Ecto neural progenitor cell (in vitro differentiated cells): Measurements from ENCODE around the gene SCD5.

ENCODE experiments used
- DNase-seq: peaks from one replicate; pipeline ENCODE4 v3.0.0-alpha.2; 2018; ENCODE audit warnings: low spot score

Gene SCD5

DNA sequence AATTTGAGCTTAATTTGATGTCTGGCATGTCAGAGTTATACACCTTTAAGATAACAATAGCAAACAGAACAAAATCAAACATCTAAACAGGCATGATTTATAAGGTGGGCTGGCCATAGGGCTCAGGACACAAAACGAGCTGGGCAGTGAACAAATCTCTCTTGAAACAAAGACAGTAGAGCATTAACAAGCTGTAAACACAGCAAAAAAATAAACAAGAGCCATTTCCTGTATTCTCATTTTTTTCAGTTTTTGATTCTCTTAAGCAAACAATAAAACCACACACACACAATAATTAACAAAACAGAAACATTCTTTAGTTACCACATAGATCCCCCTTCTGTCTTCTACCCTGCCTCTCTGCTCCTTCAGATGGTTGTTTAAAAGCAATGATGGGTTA lies 168.5 kb downstream of the SCD5 start:
- no peak for DNase-seq

DNA sequence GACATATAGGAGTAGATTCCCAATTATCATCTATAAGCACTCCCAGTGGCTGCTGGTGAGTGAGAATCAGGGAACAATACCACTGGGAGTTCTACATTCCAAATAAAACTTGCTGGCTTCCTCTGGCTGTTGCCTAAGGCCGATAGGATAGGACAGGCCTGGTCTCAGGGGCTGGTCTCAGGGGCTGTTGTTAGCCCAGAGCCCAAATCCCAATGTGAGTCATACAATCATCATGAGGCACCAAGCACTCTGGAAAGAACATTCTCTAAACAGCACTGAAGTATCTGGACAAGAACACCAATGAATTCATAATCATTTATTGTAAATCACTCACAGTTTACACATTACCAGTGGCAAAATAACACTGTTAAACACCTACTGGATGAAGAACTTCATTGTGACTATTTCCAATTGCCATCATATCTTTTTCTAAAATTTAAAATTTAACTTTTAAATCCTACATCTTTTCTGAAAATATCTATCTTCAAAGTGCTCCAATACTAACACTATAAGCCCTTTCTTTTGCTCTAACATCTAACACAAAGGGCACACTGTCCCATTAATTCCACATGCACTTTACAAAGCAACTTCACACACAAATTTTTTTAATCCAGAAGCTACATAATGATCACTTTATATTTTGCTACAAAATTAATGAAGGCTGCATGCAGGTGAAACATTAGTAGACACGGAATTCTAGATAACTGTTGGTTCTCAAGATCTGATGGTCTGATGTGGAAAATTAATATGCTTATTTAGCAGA lies 169.2 kb downstream of the SCD5 start:
- DNase-seq = no peak

DNA sequence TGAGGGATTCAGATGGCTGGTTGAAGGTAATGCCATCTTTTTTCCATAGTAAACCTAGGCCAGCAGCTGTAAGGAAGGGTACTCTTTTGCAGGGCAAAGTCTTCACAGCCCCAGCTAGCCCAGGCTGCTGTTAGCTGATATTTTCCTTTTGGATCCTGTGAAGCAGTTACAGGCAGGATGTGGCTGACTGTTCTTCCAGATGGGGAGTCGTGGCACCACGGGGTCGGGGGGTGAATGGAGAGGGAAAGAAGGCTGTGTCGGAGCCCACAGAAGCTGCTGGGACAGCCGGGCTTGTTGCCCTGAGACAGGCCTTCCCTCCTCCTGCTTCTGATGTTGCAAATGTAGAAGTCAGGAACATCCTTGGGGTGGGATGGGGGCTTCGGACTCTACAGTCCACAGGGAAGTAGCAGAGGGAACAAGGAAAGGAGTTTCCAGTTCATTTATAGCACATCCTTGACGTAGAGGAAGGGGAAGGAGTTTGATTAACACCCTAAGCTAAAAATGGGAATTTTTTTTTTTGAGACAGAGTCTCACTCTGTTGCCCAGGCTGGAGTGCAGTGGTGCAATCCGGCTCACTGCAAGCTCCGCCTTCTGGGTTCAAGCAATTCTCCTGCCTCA lies 172.2 kb downstream of the SCD5 start:
- DNase-seq = no peak

DNA sequence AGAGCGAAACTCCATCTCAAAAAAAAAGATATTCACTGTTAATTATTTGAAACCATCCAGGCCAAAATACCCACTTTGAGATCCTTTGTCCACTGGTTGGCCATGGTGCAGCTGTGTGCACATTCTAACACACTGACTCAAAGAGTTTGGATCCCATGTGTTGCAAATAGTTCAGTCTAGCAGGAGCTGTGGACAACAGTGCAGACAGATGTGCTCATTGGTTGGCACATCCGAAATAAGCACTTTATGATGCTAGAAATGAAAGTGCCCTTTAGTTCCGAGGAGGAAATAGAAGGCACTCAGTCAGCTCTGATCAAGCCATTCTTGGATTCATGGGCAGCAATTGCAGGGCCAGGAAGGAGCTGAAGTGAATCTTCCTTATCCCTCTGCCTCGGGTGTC lies 173.8 kb downstream of the SCD5 start:
- no peak for DNase-seq

DNA sequence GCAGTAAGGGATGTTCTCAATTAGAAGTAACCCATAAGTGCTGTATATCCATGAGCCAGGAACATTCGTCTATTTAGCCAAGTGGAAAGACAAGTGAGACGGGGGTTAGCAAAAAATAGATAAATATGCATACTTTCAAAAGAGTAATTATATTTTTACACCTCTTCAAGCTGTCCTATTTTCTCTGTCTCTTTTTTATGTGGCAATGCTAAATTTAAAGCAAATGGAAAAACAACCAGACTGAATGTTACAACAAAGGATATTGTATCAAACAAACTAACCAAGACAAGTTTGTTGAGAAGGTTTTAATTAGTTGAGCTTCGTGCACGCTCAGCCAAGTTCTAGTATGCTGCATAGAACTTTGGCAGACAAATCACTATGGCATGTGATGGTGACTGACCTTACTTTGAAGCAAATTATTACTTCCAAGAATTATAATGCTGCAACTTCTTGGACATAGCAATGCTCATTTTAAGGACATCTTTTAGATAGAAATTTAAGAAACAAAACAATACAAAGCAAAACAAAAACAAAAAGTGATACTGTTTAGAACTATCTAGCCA lies 175.4 kb downstream of the SCD5 start:
- no peak for DNase-seq

DNA sequence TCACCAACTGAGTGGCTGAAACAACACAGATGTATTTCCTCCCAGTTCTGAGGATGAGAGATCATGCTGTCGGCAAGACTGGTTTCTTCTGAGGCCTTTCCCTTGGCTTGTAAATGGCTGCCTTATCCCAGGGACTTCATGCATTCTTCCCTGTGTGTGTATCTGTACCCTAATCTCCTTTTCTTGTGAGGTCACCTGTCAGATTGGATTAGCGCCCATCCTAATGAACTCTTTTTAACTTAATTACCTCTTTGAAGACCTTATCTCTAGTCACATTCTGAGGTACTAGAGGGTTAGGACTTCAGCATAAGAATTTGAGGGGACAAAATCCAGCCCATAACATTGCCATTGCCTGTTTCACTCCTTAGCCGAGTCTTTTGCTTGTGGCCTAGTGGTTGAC lies 177.3 kb downstream of the SCD5 start:
- DNase-seq = no peak

DNA sequence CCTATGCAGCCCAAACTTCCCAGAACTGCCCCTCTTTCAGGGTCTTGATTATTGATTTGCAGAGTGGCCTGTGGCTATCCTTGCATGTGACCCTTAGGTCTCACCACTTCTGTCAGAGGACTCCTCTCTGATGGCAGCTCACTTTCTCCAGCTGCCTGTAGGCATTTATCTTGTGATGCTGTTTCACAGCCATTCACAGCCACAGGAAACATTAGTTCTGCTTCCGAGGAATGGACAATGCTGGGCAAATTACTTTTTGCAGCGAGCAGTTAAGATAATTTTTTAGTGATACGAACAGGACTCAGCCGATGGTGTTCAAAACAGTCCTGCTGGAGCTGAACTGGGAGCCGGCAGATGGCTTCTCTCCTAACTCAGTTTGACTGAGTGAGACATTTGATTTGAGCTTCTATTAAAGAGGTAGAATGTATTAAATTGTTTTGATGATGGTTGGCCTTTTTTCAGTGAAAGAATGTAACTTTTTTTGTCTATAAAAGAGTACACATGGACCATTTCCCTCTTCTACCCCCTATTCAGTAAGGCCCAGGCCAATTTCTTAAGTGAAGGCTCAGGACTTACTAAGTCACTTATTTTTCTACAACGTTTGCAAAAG lies 178.4 kb downstream of the SCD5 start:
- no peak for DNase-seq

DNA sequence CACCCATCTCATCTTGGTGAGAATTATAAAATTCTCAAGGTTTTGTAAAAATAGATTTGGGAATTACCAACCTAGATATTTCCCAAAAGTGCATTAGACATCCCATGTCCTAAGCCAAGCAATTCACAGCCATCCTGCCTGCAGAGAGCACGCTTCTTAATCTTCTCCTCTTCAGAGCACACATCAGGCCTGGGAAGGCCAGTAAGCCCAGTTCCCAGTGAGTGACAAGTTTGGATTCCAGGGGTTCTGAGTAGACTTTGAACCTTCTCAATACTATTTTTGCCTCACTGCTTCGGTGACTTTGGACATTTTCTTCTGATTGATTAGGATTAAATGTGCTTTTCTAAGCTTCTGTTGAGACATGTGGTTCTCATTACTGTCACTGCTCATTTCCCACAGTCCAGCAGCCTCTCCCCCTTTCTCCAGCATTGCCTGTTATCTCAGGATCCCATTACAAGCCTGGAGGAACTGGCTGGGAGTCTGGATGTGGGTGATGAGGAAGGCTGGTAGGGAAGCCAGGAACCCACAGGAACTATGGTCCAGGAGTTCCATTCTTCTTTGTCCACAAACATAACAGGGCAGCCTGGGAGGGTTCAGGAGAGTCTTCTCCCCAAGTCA lies 180.4 kb downstream of the SCD5 start:
- no peak for DNase-seq

DNA sequence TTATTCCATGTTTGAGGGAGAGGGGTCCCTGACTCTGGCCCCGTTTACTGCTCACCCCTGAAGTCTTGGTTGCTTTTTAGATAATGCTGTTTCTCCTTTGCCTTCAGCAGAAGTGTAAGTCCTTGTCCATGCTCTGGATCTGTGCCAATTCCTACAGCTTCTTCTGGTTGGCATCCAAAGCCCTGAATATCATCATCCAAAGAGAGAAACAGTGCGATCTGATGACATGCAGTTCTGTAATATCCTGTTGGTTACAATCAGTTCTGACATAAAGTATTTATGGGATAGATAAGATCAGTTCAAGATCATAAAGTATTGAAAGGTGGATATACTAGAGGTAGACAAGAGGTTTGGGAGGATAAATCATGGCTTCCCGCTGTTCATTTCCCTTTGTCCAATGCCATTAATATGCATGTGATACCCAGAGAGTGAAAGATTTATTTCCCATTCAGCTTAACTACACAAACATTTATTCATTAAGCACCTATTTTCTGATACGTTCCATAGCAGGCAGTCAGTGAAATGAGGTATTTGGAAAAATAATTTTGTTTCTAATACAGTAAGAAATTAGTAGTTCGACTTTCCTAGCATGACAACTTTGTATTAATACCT lies 183.7 kb downstream of the SCD5 start:
- no peak for DNase-seq

DNA sequence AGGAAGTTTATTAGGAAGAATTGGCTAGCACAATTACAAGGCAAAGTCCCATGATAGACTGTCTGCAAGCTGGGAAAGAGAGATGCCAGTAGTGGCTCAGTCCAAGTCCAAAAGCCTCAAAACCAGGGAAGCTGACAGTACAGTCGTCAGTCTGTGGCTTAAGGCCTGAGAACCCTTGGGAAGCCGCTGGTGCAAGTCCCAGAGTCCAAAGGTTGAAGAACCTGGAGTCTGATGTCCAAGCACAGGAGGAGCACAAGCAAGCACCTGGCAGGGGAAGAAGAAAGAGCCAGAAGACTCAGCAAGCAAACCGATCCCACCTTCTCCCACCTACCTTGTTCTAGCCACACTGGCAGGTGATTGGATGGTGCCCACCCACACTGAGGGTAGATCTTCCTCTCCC lies 185.5 kb downstream of the SCD5 start:
- no peak for DNase-seq

DNA sequence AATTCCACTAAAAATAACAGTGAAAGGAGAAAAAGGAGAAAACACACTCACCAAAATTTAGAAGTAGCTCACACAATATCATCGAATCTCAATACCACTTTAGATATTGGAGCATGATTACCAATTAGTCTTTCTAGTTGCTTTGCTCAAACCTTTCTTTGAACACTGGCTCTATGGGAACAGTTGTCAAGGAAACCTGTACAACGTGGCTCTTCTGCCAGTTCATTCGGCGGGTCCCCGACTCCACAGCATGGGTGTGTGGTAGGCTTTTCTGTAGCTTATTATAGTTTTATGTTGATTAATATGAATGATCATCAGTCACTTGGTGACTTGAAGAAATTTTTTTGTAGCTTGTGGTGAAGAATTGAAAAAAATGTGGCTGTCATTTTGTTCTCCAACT lies 186.6 kb downstream of the SCD5 start:
- DNase-seq = no peak

DNA sequence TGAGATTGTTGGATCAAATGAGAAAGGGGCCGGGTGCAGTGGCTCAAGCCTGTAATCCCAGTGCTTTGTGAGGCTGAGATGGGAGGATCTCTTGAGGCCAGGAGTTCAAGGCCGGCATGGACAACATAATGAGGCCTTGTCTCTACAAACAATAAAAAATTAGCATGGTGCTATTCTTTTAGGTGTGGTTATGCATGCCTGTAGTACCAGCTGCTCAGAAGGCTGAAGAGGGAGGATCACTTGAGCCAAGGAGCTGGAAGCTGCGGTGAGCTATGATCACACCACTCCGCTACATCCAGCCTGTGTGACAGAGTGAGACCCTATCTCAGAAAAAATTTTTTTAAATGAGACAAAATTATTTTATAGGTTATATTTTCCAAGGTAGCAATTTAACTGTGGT lies 187.1 kb downstream of the SCD5 start:
- no peak for DNase-seq

DNA sequence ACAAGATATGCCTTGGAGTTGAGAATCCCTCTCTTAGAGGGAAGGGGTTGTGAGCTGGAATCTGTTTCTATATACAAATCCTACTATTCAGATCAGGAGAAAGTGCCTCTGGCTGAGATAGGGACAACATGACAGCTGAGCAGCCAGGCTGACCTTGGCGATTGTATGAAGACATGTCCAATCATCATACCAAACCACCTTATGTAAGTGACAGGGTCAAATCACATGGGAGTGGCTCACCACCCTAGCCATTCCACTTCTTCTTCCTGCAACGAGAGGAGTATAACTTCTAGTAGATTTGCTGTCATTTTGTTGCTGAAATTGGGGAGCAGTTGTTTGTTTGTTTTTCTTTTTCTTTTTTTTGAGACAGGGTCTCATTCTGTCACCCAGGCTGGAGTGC lies 188.6 kb downstream of the SCD5 start:
- no peak for DNase-seq

DNA sequence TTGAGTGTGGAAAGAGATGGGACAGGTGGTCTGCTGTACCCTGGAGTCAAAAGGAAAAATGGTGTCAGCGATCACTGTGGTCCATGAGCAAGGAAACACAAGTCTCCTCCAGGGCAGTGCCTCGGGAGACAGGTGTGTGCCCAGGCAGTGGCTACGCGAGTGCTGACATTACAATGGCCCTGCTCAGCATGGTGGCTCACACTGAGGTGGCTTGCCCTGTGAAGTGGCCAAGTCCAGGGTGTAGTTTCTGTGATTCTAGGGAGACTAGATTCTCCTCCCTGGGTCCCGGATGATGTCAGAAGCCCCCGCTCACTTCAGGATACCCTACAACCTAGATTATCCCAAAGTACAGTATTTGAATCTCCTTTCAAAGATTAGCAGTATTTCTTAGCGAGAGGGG lies 192.0 kb downstream of the SCD5 start:
- DNase-seq = no peak

DNA sequence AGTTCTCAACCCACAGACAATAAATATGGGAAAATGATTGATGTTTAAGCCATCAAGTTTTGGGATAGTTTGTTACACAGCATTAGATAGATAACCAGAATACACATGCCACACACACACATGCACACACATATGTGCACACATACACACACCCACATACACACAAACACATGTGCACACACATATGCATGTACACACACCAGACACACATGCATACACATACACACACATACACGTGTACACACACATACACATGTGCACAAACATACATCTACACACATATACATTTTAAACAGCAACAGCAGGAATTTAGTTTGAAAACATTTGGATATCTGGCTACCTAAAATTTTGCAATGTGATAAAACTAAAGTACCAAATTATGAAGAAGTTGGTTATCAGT lies 194.1 kb downstream of the SCD5 start:
- DNase-seq = no peak

DNA sequence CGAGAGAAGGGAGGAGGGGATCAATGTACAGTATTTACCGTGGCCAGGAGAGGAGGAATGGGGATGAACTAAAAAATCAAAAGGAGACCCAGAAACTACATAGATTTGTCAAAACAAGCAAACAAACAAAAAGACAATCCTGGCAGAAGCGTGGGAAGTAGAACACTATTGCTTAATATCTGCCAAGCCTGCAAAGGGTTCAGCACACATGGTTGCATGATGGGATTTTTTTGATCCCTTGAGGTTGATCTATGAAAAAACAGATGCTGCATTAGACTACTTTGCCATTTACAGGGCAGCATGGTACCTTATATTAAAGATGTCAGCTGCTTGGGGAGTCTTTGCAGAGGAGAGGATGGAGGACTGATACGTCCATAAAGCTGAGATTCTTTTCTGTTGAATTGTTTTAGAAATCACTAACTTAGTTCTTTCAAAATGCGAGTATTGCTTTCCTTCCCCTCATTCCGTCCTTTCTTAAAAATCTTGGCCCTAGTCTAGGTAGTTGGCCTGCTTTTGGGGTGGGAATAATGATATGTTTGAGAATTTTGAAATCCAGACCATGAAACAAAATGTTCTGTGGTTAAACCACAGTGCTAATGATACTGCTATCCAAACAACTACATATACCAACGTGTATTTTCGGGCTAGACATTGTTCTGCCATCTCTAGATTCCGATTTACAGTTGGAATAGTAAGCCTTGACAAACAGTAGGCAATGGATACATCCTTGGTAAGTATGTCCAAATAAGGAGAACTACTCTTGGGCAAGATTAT lies 197.2 kb downstream of the SCD5 start:
- DNase-seq = no peak

DNA sequence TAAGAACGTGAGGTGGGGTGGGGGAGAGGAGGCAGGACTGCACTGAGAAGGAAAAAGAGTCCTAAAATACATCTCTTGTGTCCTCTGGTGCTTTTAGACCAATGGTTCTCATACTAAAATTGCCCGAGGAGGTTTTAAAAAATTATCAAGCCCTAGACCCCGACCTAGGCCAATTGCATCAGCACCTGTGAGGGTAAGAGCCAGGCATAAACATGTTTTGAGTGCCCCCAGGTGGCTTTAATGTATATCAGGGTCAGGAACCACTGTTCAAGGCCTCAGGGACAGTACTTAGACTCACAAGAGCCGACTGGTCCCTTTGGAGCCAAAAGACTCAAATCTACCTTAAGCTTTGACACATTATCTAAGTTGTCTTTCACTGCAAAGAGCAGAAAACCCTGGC lies 199.3 kb downstream of the SCD5 start:
- DNase-seq = no peak

DNA sequence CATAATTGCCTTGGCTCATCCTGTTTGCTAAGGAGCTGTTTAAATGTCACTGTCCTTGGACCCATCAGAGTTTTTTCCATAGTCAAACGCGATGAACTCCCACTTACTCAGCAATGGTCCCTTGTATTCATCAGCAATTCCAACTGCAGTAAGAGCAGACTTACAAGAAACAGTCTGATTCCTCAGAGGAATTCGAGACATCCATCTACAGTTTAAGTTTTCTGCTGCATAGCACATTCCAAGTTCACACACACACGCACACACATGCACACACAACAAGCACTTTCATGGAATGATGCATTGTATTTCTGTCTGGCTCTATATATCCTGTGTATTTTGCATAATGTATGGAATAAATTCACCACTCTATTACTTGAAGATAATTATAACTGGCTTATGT lies 204.1 kb downstream of the SCD5 start:
- no peak for DNase-seq

DNA sequence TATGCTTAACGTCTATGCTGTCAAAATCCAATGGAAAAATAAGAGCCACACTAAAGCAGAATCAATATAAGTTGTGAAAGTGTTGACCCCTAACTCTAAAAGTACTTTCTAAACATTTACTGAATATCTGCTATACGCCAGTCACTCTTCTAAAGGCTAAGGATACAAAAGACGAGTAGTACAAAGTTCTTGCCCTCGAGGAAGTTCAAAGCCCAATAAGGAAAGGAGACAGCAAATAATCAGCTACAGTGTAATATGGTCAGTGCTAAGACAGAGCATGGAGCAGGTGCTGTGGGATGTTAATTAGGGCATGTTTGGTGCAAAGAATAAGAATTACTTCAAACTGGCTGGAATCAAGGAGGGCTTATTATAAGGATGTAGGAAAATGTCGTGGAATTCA lies 205.2 kb downstream of the SCD5 start:
- no peak for DNase-seq

DNA sequence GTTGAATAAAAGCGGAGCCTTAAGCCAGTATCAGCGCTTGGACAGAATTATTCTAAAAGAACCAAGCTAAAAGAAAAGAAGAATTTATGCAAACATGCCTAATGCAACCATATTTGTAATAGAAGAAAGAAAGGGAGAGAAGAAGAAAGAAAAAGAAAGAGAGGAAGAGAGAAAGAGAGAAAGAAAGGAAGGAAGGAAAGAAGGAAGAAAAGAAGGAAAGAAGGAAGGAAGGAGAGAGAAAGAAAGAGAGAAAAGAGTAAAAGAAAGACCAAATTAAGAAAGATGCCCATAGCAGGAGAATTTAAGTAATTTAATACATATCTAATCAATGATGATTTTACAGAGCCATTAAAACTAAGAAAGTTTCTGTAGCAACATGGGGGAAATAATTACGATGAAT lies 206.0 kb downstream of the SCD5 start:
- no peak for DNase-seq

DNA sequence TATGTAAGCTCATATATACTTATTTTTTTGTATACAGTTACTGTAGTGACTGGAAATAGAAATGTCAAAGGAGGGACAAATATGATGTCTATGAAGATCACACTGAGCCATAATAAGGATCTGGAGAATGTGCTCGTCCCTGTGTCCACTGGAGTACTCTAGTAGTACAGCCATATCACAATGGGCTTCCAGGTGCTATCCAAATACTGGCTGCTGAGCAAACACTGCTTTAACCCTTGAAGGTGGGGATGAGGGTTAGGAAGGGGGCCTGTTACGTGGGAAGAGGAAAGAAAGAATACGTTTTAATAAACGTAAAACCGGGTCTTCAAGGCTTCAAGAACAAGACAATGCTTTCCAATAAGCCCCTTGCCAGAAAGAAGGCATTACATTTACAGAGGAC lies 207.0 kb downstream of the SCD5 start:
- DNase-seq = no peak

DNA sequence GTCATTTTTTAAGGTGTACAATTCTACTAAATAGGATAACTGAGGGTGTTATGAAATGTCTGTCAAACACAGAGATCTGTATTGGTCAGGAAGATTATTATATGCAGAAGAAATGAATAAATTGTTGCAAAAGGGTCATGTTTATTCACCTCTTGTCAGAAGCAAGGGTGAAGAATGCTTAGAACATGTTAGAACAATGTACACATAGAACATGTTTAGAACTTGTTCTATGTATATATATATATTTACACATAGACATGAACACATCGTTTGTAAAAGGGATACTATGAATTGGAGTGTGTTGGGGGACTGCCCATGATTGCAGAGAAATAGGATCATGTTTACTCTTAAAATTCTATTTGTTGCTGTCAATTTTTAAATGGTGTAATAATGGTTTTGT lies 208.8 kb downstream of the SCD5 start:
- DNase-seq = no peak
